Uterus (tissue), 4 donors: Measurements from ENCODE around the gene ELP1. TPM values are rescaled to one million over a fixed set of nuclear protein-coding genes. Genes with fewer than 3 reads are reported as not detected.

Experiments used
- DNase-seq, 2 donors: peaks; one replicate each; pipeline ENCODE4 v3.0.0-alpha.2; 2019 to 2020
- H3K27ac ChIP-seq, 2 donors: fragments of 200-600 bp; sonication (generic); 1 replicate in 1 of 2; 2 replicates in 1 of 2; pipeline ENCODE4 v1.5.1; 2016 to 2018
- H3K27me3 ChIP-seq, 2 donors: fragments of 200-600 bp; sonication (generic); one replicate each; pipeline ENCODE4 v1.5.1; 2018 to 2019; ENCODE audit warnings: control low read depth in 1 of 2
- H3K36me3 ChIP-seq, 2 donors: fragments of 200-600 bp; sonication (generic); one replicate each; pipeline ENCODE4 v1.5.1; 2019; ENCODE audit warnings: control low read depth in 1 of 2
- H3K4me1 ChIP-seq, 2 donors: fragments of 200-600 bp; sonication (generic); one replicate each; pipeline ENCODE4 v1.5.1; 2018 to 2019; ENCODE audit warnings: control low read depth in 1 of 2
- H3K4me3 ChIP-seq, 2 donors: fragments of 200-600 bp; sonication (generic); 1 replicate in 1 of 2; 2 replicates in 1 of 2; pipeline ENCODE4 v1.5.1; 2018 to 2019; ENCODE audit warnings: mild to moderate bottlenecking in 1 of 2
- H3K9me3 ChIP-seq, 2 donors: fragments of 200-600 bp; sonication (generic); one replicate each; pipeline ENCODE4 v1.5.1; 2019; ENCODE audit warnings: control low read depth in 1 of 2
- POLR2A ChIP-seq, 2 donors: fragments of 450-650 bp; IDR thresholded peaks; one replicate each; pipeline ENCODE4 v1.6.1; 2016; ENCODE audit warnings: antibody characterized with exemption in 2 of 2, mild to moderate bottlenecking in 1 of 2, moderate library complexity in 1 of 2
- intact Hi-C: fragments of 100-400 bp; cut with DNase I; formaldehyde crosslinking; loops from one replicate; pipeline ENCODE4 v1.15.1; 2023; ENCODE audit warnings: low total_unique reads
- total RNA-seq, 4 donors: library from RNA; depleted of rRNA in 3 of 4; stranded (reverse); fragments of >200 nt in 3 of 4; gene quantifications; one replicate each; pipeline versions ENCODE4 v1.1.0 to v1.2.4, GENCODE V29; 2014 to 2023
- TF ChIP-seq, protein P1 (sequence below), 4 experiments: fragments of 200-600 bp in 2 of 4; fragments of 450-650 bp in 2 of 4; sonication (generic) in 2 of 4; IDR thresholded peaks; one replicate each; pipeline ENCODE4 v1.5.1; 2016 to 2019; ENCODE audit warnings: antibody characterized with exemption in 4 of 4, mild to moderate bottlenecking in 2 of 4, moderate library complexity in 1 of 4
- donor health status: DM: yes; HTN: yes; CAD: no.

The ELP1 gene
- total RNA-seq, 4 donors from 2014 or later, result 5.0 to 71.2 (median 36.2) TPM

GRCh38 chr9:108961151-108961550, 27.2 kb upstream of the ELP1 start:
- intact Hi-C loops, result no loop called here
- TF ChIP-seq, protein P1, sequence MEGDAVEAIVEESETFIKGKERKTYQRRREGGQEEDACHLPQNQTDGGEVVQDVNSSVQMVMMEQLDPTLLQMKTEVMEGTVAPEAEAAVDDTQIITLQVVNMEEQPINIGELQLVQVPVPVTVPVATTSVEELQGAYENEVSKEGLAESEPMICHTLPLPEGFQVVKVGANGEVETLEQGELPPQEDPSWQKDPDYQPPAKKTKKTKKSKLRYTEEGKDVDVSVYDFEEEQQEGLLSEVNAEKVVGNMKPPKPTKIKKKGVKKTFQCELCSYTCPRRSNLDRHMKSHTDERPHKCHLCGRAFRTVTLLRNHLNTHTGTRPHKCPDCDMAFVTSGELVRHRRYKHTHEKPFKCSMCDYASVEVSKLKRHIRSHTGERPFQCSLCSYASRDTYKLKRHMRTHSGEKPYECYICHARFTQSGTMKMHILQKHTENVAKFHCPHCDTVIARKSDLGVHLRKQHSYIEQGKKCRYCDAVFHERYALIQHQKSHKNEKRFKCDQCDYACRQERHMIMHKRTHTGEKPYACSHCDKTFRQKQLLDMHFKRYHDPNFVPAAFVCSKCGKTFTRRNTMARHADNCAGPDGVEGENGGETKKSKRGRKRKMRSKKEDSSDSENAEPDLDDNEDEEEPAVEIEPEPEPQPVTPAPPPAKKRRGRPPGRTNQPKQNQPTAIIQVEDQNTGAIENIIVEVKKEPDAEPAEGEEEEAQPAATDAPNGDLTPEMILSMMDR (IDR thresholded peaks at IDR 0.05), result no peak
- TF ChIP-seq POLR2A (IDR thresholded peaks at IDR 0.05), result no peak
- no peaks in the 10 kb centered on the region for H3K27me3 ChIP-seq

DNA sequence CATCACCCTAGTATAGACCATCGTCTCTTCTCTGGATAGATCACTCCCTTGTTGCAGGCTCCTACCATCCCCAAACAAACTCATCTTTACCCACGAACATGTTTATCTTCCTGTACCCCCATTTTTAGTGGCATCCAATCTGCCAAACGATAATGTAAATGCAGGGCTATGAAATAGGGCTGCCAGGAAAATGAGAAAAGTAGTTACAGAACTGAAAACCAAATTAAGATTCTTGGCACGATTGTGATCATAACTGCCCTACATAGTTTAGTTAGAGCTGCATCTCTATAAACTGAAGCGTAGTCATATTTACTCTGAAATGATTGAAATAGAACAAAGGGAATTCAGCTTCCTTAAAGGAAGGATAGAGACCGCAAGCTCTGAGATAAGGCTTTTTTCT, 26.4 kb upstream of the ELP1 start:
- Histone ChIP-seq H3K27ac (no peak overlapping the region), H3K27me3 (no peaks in the 10 kb centered on the region)
- TF ChIP-seq, protein P1 (IDR thresholded peaks at IDR 0.05), result no peak
- no peak for TF ChIP-seq POLR2A (IDR thresholded peaks at IDR 0.05)

More at GRCh38 chr9:108961151-108961550, 27.2 kb upstream of the ELP1 start:
- no peak for DNase-seq
- Histone ChIP-seq H3K4me1 (no peaks in the 10 kb centered on the region), H3K27ac (no peak overlapping the region), H3K36me3 (no peaks in the 10 kb centered on the region), H3K9me3 (no peaks in the 10 kb centered on the region), H3K4me3 (no peak overlapping the region)

DNA sequence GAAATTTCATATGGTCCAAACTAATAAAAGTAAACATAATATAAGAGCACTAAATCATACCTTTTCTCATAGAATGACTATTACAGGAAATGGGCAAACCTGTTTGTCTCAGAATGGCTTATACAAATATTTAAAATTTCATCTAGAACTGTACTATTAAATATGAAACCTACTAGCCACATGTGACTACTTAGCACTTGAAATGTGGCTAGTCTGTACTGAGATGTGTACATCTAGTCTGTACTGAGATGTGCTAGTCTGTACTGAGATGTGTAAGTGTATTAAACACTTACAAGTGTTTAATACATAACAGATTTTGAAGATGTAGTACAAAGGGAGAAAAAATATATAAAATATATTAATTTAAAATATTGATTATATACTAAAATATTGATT, 22.7 kb upstream of the ELP1 start:
- no peak overlapping the region for H3K4me3 ChIP-seq
- H3K27me3 ChIP-seq, result no peaks in the 10 kb centered on the region
- TF ChIP-seq POLR2A (IDR thresholded peaks at IDR 0.05), result no peak
- TF ChIP-seq, protein P1 (IDR thresholded peaks at IDR 0.05), result no peak
- intact Hi-C loops, result no loop called here
- no peaks in the 10 kb centered on the region for H3K9me3 ChIP-seq
- H3K4me1 ChIP-seq, result no peaks in the 10 kb centered on the region
- no peaks in the 10 kb centered on the region for H3K36me3 ChIP-seq
- no peak for DNase-seq
- H3K27ac ChIP-seq, result no peak overlapping the region

More for the DNA sequence above, 26.4 kb upstream of the ELP1 start:
- H3K36me3 ChIP-seq, result no peaks in the 10 kb centered on the region
- no peaks in the 10 kb centered on the region for H3K4me1 ChIP-seq
- no peaks in the 10 kb centered on the region for H3K9me3 ChIP-seq
- DNase-seq, result no peak
- intact Hi-C loops, result no loop called here
- H3K4me3 ChIP-seq, result no peak overlapping the region

- Histone ChIP-seq H3K27ac (no peak overlapping the region), H3K4me1 (no peaks in the 10 kb centered on the region), H3K27me3 (no peaks in the 10 kb centered on the region), H3K9me3 (no peaks in the 10 kb centered on the region), H3K4me3 (no peak overlapping the region), H3K36me3 (no peaks in the 10 kb centered on the region)
- TF ChIP-seq, protein P1 (IDR thresholded peaks at IDR 0.05), result no peak
- no peak for TF ChIP-seq POLR2A (IDR thresholded peaks at IDR 0.05)
- intact Hi-C loops, result no loop called here
- no peak for DNase-seq
Measured at GRCh38 chr9:108956022-108956630, 22.2 kb upstream of the ELP1 start.

DNA sequence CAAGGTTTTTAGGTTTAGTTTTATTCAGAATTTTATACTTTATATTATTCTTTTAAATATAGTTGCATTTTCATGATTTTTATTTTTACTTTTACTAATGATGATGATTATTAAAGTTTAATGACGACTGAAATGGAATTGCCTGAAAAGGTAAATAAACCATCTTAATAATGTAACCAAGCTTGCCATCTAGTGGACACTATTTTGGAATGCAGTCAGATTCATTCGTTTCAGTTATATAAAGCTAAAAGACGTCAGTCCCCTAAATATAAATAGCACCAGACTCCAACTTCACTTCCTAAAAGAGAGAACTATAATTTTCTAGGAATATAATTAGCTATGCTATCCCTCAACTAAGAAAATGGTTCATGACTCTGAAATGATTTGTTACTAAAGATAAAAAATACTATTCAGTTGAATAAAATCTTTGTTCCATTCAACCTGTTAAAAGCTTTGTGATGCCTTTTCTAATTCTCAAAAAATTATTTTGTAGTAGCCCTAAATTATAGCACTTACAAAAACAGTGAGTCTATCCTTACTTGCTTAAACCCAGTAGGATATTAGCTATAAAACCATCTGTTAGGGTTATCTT, 20.2 kb upstream of the ELP1 start:
- Histone ChIP-seq H3K4me3 (no peak overlapping the region), H3K9me3 (no peaks in the 10 kb centered on the region), H3K36me3 (no peaks in the 10 kb centered on the region), H3K27me3 (no peaks in the 10 kb centered on the region), H3K4me1 (no peaks in the 10 kb centered on the region), H3K27ac (peak overlapping the region; percentile 30 to 75)
- DNase-seq, result no peak
- intact Hi-C loops, result no loop called here
- no peak for TF ChIP-seq POLR2A (IDR thresholded peaks at IDR 0.05)
- TF ChIP-seq, protein P1 (IDR thresholded peaks at IDR 0.05), result peak; percentile 57 to 70 (median 60)
